PFSK-1 (cell line): Measurements from ENCODE around the gene CLEC12A.

Source experiments
- FOXP2 ChIP-seq: optimal IDR thresholded peaks from 2 replicates; pipeline ENCODE3; 2011; ENCODE audit warnings: borderline replicate concordance, control low read depth, inconsistent platforms; ENCODE audit not compliant: insufficient read depth; ENCODE audit errors: extremely low read length, extremely low read depth
- POLR2AphosphoS5 ChIP-seq: IDR thresholded peaks from 2 replicates; pipeline ENCODE4 v1.6.1; 2012; ENCODE audit warnings: low read depth, mild to moderate bottlenecking, control low read depth, low read length, moderate library complexity
- REST ChIP-seq, 2 experiments: IDR thresholded peaks; 2 replicates each; pipeline versions ENCODE4 v1.6.1 to v1.8.0; 2011 to 2012; ENCODE audit warnings: low read depth in 2 of 2, low read length in 2 of 2, control low read depth in 1 of 2, inconsistent platforms in 1 of 2, mild to moderate bottlenecking in 1 of 2, moderate library complexity in 1 of 2; ENCODE audit not compliant: insufficient read depth in 1 of 2
- SIN3A ChIP-seq: IDR thresholded peaks from 2 replicates; pipeline ENCODE4 v1.6.1; 2012; ENCODE audit warnings: mild to moderate bottlenecking, low read length, moderate library complexity, borderline replicate concordance; ENCODE audit not compliant: insufficient read depth
- TAF1 ChIP-seq: IDR thresholded peaks from 2 replicates; pipeline ENCODE4 v1.6.1; 2012; ENCODE audit warnings: low read length, control low read depth, borderline replicate concordance; ENCODE audit not compliant: insufficient read depth

- TF ChIP-seq POLR2AphosphoS5: no peak
- TF ChIP-seq TAF1: no peak
- no peak for TF ChIP-seq REST (IDR thresholded peaks at IDR 0.05; ENCODE audit: insufficient read depth in 1 of 2, low read depth in 2 of 2, low read length in 2 of 2)
- TF ChIP-seq SIN3A: no peak
- TF ChIP-seq FOXP2: no peak
Observed at GRCh38 chr12:10031771-10032175, 60.6 kb downstream of the CLEC12A start.
